Measurements from ENCODE around the gene CDH13. TPM values are rescaled to one million over a fixed set of nuclear protein-coding genes. Genes with fewer than 3 reads are reported as not detected.

The CDH13 gene
- total RNA-seq, 1 donor from 2014 or later: not detected

GRCh38 chr16:82699260-82699659 is 72.5 kb downstream of the CDH13 start:
- Mint-ChIP-seq H3K9me3 (no peaks in the 10 kb centered on the region), H3K36me3 (ENCODE audit: low read depth) (no peaks in the 10 kb centered on the region), H3K4me3 (no peak overlapping the region), H3K27ac (no peak overlapping the region), H3K4me1 (no peaks in the 10 kb centered on the region), H3K27me3 (peaks cover 14% of the 10 kb centered on the region)
- ATAC-seq (ENCODE audit: low read depth) (no peak), DNase-seq (no peak)
- TF ChIP-seq CTCF (IDR thresholded peaks at IDR 0.05): no peak
- intact Hi-C loops (cut with micrococcal nuclease): no loop called here
- ChIA-PET CTCF (no interaction called here), POLR2A (no interaction called here)

GRCh38 chr16:82699711-82700495 is 73.1 kb downstream of the CDH13 start:
- Mint-ChIP-seq H3K27me3 (peaks cover 14% of the 10 kb centered on the region), H3K27ac (no peak overlapping the region), H3K36me3 (ENCODE audit: low read depth) (no peaks in the 10 kb centered on the region), H3K9me3 (no peaks in the 10 kb centered on the region), H3K4me3 (no peak overlapping the region), H3K4me1 (no peaks in the 10 kb centered on the region)
- ChIA-PET CTCF (no interaction called here), POLR2A (no interaction called here)
- TF ChIP-seq CTCF (IDR thresholded peaks at IDR 0.05): no peak
- DNase-seq: no peak
- ATAC-seq (ENCODE audit: low read depth): no peak
- intact Hi-C loops (cut with micrococcal nuclease): no loop called here

GRCh38 chr16:82700541-82701235 is 73.9 kb downstream of the CDH13 start:
- ATAC-seq (ENCODE audit: low read depth) (no peak), DNase-seq (no peak)
- Mint-ChIP-seq H3K27me3 (peaks cover 14% of the 10 kb centered on the region), H3K4me1 (no peaks in the 10 kb centered on the region), H3K4me3 (no peak overlapping the region), H3K9me3 (no peaks in the 10 kb centered on the region), H3K27ac (no peak overlapping the region), H3K36me3 (ENCODE audit: low read depth) (no peaks in the 10 kb centered on the region)
- no peak for TF ChIP-seq CTCF (IDR thresholded peaks at IDR 0.05)
- ChIA-PET POLR2A (no interaction called here), CTCF (no interaction called here)
- intact Hi-C loops (cut with micrococcal nuclease): no loop called here

GRCh38 chr16:82701442-82701955 is 74.7 kb downstream of the CDH13 start:
- H3K9me3 Mint-ChIP-seq: no peaks in the 10 kb centered on the region
- intact Hi-C loops (cut with micrococcal nuclease): no loop called here
- no peak overlapping the region for H3K27ac Mint-ChIP-seq
- no peak for ATAC-seq (ENCODE audit: low read depth)
- ChIA-PET POLR2A (no interaction called here), CTCF (no interaction called here)
- DNase-seq: no peak
- H3K27me3 Mint-ChIP-seq: peaks cover 14% of the 10 kb centered on the region
- H3K4me3 Mint-ChIP-seq: no peak overlapping the region
- no peak for TF ChIP-seq CTCF (IDR thresholded peaks at IDR 0.05)
- no peaks in the 10 kb centered on the region for H3K36me3 Mint-ChIP-seq (ENCODE audit: low read depth)
- no peaks in the 10 kb centered on the region for H3K4me1 Mint-ChIP-seq

GRCh38 chr16:82703161-82703560 is 76.4 kb downstream of the CDH13 start:
- ATAC-seq (ENCODE audit: low read depth): no peak
- Mint-ChIP-seq H3K4me3 (no peak overlapping the region), H3K27me3 (peaks cover 11% of the 10 kb centered on the region), H3K4me1 (no peaks in the 10 kb centered on the region), H3K27ac (no peak overlapping the region), H3K9me3 (no peaks in the 10 kb centered on the region), H3K36me3 (ENCODE audit: low read depth) (no peaks in the 10 kb centered on the region)
- DNase-seq: no peak
- intact Hi-C loops (cut with micrococcal nuclease): no loop called here
- ChIA-PET POLR2A (no interaction called here), CTCF (no interaction called here)
- TF ChIP-seq CTCF (IDR thresholded peaks at IDR 0.05): no peak

Data from activated B cell treated with CpG ODN at 0.5 μM for 24 hours (primary cell).